ACHN (cell line): Measurements from ENCODE around the gene CDRT4.
"Not testable (repeated sequence)": the region's sequence is repeated elsewhere in the genome, so short reads cannot be mapped to it uniquely, and the experiment has no call there.

Experiments used
- DNase-seq: peaks from one replicate; pipeline ENCODE4 v3.0.0-alpha.2; 2015
- in situ Hi-C: cut with HindIII; loops from 2 replicates; pipeline ENCODE4 v1.10.0; 2017; ENCODE audit warnings: low sequenced_read_pairs, low pct_ligation_motif_present, low pct_unique_long_range_greater_than_20kb

CDRT4 gene

GRCh38 chr17:15440347-15440746 lies 27.1 kb downstream of the CDRT4 start:
- DNase-seq, result no peak
- in situ Hi-C loops, result no loop called here

GRCh38 chr17:15439205-15439985 lies 28.0 kb downstream of the CDRT4 start:
- DNase-seq, in situ Hi-C loops: not testable (repeated sequence)

- in situ Hi-C loops, result no loop called here
- DNase-seq, result no peak
Measured at GRCh38 chr17:15438491-15439105, 28.8 kb downstream of the CDRT4 start.

GRCh38 chr17:15437303-15437635 lies 30.2 kb downstream of the CDRT4 start:
- in situ Hi-C loops, result no loop called here
- DNase-seq, result no peak

GRCh38 chr17:15436473-15437302 lies 30.7 kb downstream of the CDRT4 start:
- DNase-seq, result peak; percentile 35
- in situ Hi-C loops, result no loop called here

- in situ Hi-C loops, result no loop called here
Measured at GRCh38 chr17:15434956-15435355, 32.5 kb downstream of the CDRT4 start.

GRCh38 chr17:15432807-15433611 lies 34.4 kb downstream of the CDRT4 start:
- DNase-seq, result no peak
- in situ Hi-C loops, result no loop called here

More at GRCh38 chr17:15434956-15435355, 32.5 kb downstream of the CDRT4 start:
- DNase-seq, result no peak

- in situ Hi-C loops, result no loop called here
Measured at GRCh38 chr17:15431766-15432165, 35.7 kb downstream of the CDRT4 start.

GRCh38 chr17:15431196-15431595 lies 36.2 kb downstream of the CDRT4 start:
- in situ Hi-C loops, result no loop called here
- DNase-seq, result no peak

More at GRCh38 chr17:15431766-15432165, 35.7 kb downstream of the CDRT4 start:
- no peak for DNase-seq

- DNase-seq, result no peak
- in situ Hi-C loops, result no loop called here
Measured at GRCh38 chr17:15424521-15424920, 42.9 kb downstream of the CDRT4 start.

- DNase-seq, result no peak
- in situ Hi-C loops, result no loop called here
Measured at GRCh38 chr17:15422392-15422965, 44.9 kb downstream of the CDRT4 start.

GRCh38 chr17:15418781-15419180 lies 48.6 kb downstream of the CDRT4 start:
- in situ Hi-C loops, result no loop called here
- no peak for DNase-seq

- in situ Hi-C loops, result no loop called here
- no peak for DNase-seq
Measured at GRCh38 chr17:15414532-15415306, 52.7 kb downstream of the CDRT4 start.

- in situ Hi-C loops, result no loop called here
- no peak for DNase-seq
Measured at GRCh38 chr17:15413101-15413771, 54.2 kb downstream of the CDRT4 start.

- in situ Hi-C loops, result no loop called here
- no peak for DNase-seq
Measured at GRCh38 chr17:15412606-15413005, 54.8 kb downstream of the CDRT4 start.

GRCh38 chr17:15411384-15412198 lies 55.8 kb downstream of the CDRT4 start:
- no peak for DNase-seq
- in situ Hi-C loops, result no loop called here
